GM21723 (cell line): Measurements from ENCODE around the gene GSPT2.
"Not testable (repeated sequence)": the region's sequence is repeated elsewhere in the genome, so short reads cannot be mapped to it uniquely, and the experiment has no call there.

Source experiments
- ATAC-seq: cut with Tn5 transposase; IDR thresholded peaks from one replicate; pipeline ENCODE4 v1.9.1; 2021; ENCODE audit warnings: mild to moderate bottlenecking, moderate library complexity; ENCODE audit not compliant: unreplicated experiment

The GSPT2 gene

GRCh38 chrX:51743179-51743957 lies at the start of gene GSPT2:
GSPT2 (plus strand) TSS chrX:51743442; CDS start chrX:51743627, 185 bp downstream.
- peak; percentile 92 for ATAC-seq

DNA sequence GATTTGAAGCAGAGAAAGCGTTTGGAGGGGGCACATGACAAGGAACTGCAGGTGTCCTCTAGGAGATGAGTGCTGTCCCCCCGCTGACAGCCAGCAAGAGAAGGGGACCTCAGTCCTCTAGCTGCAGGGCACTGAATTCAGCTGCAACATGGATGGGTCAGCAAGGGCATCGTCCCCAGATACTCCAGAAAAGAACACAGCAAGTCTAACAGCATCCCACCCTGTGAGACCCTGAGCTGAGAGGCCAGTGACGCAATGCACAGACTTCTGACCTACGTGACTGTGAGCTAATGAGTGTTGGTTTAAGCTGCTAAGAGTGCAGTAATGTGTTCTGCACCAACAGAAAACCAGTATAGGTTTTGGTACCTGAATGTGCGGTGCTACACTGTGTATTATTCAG lies 49.0 kb upstream of the GSPT2 start:
- no peak for ATAC-seq

DNA sequence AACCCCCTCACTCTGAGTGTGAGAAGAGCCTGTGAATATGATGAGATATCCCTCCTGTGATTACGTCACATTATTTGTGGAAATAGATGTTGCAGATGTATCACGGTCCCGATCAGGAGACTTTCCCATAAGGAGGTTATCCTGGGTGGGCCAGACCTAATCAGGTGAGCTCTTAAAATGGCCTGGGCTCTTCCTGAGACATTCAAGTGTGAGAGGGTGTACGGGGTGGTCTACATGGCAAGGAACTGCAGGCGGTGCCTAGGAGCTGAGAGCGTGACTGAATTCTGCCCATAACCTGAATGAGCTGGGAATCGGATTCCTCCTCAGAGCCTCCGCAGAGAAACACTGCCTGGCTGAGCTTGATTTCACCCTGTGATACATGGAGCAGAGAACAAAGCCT lies 45.8 kb upstream of the GSPT2 start:
- no peak for ATAC-seq

GRCh38 chrX:51710277-51711164 lies 32.7 kb upstream of the GSPT2 start, which contains the start of gene CENPVL1:
CENPVL1 (plus strand) TSS chrX:51710512; CDS start chrX:51710512, 0 bp downstream.
- ATAC-seq: not testable (repeated sequence)

- not testable (repeated sequence) for ATAC-seq
Observed at GRCh38 chrX:51712943-51713647, 30.1 kb upstream of the GSPT2 start.

DNA sequence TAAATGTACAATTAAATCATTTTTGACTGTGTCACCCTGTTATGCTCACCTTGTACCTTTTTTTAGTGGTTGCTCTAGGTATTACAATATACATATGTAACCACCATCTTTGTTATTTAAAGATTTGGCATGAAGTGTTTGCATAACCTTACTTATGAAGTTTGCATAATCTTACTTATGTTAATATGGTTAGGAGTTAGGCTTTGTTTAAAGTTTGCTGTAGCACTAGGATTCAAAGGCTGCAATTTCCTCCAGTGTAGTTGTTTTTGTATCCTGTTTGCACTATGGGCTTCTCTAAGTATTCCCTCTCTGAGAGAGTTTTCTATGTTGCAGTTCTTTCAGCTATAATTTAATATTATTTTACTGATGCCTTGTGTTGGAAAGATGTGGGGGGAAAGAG lies 15.0 kb upstream of the GSPT2 start:
- no peak for ATAC-seq

DNA sequence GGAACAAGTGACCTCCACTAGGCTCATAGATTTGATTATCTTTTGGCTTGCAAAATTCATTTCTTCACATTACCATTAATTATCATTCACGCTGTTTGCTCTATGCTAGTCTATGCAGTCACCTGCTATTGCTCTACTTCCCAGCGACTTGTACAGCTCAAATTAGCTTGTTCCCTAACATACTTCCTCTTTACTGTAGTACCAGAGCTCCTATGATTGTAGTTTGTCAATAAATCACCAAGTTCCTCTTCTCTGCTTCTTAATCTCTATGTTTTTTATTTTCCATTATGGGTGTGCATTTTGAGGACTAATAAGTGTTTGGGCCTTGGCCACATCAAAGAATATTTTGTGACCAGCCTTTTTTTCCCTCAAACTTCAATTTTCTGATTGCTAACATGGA lies 6.2 kb upstream of the GSPT2 start:
- no peak for ATAC-seq

DNA sequence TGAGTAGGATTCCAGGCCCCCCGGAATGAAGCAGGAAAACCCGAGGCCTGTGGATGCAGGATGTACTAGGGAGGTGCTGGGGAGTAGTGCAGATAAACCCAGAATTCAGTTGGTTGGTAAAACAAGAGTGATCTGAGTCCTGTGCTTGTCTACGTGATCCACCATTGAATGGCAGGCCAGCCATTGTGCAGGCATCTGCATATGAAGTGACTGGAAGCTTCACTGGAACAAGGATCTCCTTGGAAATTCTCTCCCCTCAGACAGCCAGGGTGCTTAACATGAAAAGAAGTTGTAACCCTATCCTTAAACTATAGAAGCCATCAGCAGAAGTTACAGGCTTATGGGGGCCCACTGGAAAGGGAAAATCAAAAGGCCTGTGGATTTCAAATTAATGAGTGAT lies 656 bp upstream of the GSPT2 start:
- no peak for ATAC-seq

DNA sequence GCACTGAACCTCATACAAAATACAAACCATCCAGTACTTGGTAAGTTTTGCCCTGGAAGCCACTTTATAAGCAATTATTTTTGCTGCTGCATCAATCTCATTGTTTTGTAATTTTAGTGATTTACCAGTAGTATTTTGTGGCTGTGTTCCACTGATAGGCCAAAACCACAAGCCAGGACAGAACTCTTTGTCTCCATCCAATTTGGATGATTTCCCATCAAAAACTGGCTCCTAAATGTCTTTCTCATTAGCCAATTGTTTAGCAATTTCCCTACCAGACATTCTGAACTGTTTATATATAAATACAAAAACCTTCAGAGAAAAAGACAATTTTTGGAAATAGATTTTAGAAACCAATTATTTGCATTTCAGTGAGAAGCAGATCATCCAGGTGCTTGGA lies 4.4 kb downstream of the GSPT2 start:
- ATAC-seq: no peak

DNA sequence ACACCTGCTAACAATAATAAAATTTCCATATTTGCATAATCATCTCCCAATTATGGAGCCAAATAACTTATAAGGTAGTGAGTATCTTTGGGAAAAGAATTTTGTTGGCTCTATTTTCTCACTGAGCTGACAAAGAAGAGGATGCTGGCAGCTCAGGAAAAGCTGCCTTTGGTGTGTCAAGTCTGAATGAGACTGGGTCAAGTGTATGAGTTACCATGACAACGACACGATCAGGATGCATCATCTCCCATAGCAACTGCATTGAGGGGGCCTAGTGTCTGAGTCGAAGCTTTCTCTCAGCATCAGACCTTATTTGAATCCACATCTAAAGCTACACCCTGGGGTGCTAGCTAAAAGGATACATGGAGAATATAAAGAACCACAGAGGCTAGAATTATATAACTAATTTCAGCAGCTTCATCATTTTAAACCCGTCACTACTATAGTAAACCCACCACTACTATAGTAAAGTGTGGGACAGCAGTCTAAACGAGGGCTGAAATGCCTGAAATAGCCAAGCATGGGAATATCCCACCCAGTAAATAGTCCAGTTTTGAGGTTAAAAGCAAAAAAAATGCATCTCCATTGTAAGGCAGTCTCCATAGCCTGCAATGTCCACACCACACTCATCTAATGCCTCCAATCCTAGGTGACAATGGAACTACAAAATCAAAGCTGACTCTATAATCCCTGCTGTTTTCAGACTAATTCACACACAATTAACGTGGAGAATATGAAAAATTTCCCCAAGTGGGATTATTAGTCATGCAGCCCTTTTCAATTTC lies 16.0 kb downstream of the GSPT2 start:
- no peak for ATAC-seq

DNA sequence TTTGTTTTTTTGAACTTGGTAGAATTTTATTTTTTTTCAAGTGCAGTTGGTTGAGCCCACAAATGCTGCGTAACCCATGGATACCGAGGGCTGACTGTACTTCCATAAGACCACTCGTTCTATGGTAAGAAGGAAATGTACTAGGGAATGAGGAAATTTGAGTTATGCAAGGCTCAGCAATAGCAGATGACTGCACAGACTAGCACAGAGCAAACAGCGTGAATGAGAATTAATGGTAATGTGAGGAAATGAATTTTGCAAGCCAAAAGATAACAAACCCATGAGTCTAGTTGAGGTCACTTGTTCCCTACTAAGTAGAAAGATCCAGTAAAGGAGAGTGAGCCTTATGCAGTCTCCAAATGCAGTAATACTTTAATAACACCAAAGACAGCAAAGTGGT lies 17.4 kb downstream of the GSPT2 start:
- no peak for ATAC-seq

- no peak for ATAC-seq
Observed at GRCh38 chrX:51766546-51766945, 23.3 kb downstream of the GSPT2 start.

DNA sequence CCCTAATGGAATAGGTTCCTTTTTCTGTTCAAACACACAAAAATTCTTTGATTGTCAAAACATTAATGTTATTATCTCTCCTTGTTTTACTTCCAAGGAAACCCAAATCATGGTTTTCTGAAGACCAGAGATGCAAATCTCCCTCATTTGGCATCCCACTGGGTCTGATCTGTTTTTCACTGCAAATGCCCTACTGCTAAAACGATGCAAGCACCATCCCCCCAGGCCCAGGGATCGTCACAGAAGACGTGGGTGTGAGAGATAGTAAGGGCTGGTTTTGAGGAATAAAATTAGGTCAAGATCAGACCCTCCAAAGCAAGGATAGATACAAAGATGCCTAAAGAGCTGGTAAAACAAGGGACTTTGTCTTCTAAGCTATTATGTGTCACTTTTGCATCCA lies 33.6 kb downstream of the GSPT2 start:
- no peak for ATAC-seq

DNA sequence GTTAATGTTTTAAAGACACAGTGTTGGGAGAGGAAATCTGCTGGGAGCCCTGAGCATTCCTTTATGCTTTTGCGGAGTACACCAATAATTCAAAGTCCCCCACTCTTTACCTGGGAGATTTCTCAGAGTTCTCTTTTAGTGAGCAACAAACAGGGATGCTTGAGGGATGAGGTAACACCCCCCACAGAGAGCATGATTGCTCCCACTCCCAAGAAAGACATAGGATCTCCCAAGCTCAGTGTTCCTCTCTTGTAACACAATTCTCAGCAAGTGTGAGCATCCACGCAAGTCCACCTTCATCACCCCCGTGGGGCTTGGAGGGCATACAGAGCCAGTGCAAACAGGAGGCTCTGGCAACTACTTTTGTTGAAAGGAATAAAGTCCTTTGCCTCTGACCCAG lies 36.1 kb downstream of the GSPT2 start:
- ATAC-seq: no peak

GRCh38 chrX:51795136-51795535 lies 51.9 kb downstream of the GSPT2 start:
- no peak for ATAC-seq
